Measurements from ENCODE around the gene CDC42BPA.
"Not testable (repeated sequence)": the region's sequence is repeated elsewhere in the genome, so short reads cannot be mapped to it uniquely, and the experiment has no call there.

CDC42BPA gene

GRCh38 chr1:227112538-227112937, 205.8 kb downstream of the CDC42BPA start:
- DNase-seq: no peak

GRCh38 chr1:227111782-227112181, 206.5 kb downstream of the CDC42BPA start:
- DNase-seq: no peak

- not testable (repeated sequence) for DNase-seq
Measured at GRCh38 chr1:227105291-227105690, 213.0 kb downstream of the CDC42BPA start.

- DNase-seq: no peak
Measured at GRCh38 chr1:227102056-227102455, 216.2 kb downstream of the CDC42BPA start.

GRCh38 chr1:227094249-227094966, 223.9 kb downstream of the CDC42BPA start:
- no peak for DNase-seq

- DNase-seq: no peak
Measured at GRCh38 chr1:227093309-227093708, 225.0 kb downstream of the CDC42BPA start.

- no peak for DNase-seq
Measured at GRCh38 chr1:227092069-227092468, 226.2 kb downstream of the CDC42BPA start.

- no peak for DNase-seq
Measured at GRCh38 chr1:227086636-227087035, 231.7 kb downstream of the CDC42BPA start.

- DNase-seq: no peak
Measured at GRCh38 chr1:227082999-227083746, 235.1 kb downstream of the CDC42BPA start.

GRCh38 chr1:227077783-227078182, 240.5 kb downstream of the CDC42BPA start:
- DNase-seq: no peak

GRCh38 chr1:227073786-227074185, 244.5 kb downstream of the CDC42BPA start:
- no peak for DNase-seq

GRCh38 chr1:227072991-227073390, 245.3 kb downstream of the CDC42BPA start:
- no peak for DNase-seq

GRCh38 chr1:227071895-227072587, 246.3 kb downstream of the CDC42BPA start:
- no peak for DNase-seq

GRCh38 chr1:227070638-227071285, 247.5 kb downstream of the CDC42BPA start:
- DNase-seq: no peak

- no peak for DNase-seq
Measured at GRCh38 chr1:227069490-227069889, 248.8 kb downstream of the CDC42BPA start.

GRCh38 chr1:227068883-227069282, 249.4 kb downstream of the CDC42BPA start:
- DNase-seq: no peak

- no peak for DNase-seq
Measured at GRCh38 chr1:227066999-227067398, 251.3 kb downstream of the CDC42BPA start.

- no peak for DNase-seq
Measured at GRCh38 chr1:227065311-227065710, 253.0 kb downstream of the CDC42BPA start.

- DNase-seq: no peak
Measured at GRCh38 chr1:227062306-227062705, 256.0 kb downstream of the CDC42BPA start.

- DNase-seq: no peak
Measured at GRCh38 chr1:227059076-227059475, 259.2 kb downstream of the CDC42BPA start.

GRCh38 chr1:227058321-227058751, 260.0 kb downstream of the CDC42BPA start:
- DNase-seq: no peak

- DNase-seq: no peak
Measured at GRCh38 chr1:227049253-227049652, 269.0 kb downstream of the CDC42BPA start.

GRCh38 chr1:227043755-227044154, 274.5 kb downstream of the CDC42BPA start:
- no peak for DNase-seq
